Fibroblast of lung (primary cell): ENCODE results near the gene GNB4. TPM values are rescaled to one million over a fixed set of nuclear protein-coding genes. Genes with fewer than 3 reads are reported as not detected.

Source experiments
- DNase-seq, 2 donors: peaks; one replicate each; pipeline versions ENCODE4 v3.0.0 to v3.0.0-alpha.2; 2010; ENCODE audit warnings: low read depth in 2 of 2
- H2AFZ ChIP-seq: 2 replicates; pipeline ENCODE4 v1.5.1; 2012; ENCODE audit warnings: low read length, control low read depth, inconsistent platforms
- H3K27ac ChIP-seq: 2 replicates; pipeline ENCODE4 v1.5.1; 2011; ENCODE audit warnings: low read length, control low read depth; ENCODE audit not compliant: insufficient read depth
- H3K27me3 ChIP-seq: 2 replicates; pipeline ENCODE4 v1.5.1; 2011; ENCODE audit warnings: mild to moderate bottlenecking, low read length; ENCODE audit not compliant: control insufficient read depth, insufficient read depth
- H3K36me3 ChIP-seq: 2 replicates; pipeline ENCODE4 v1.5.1; 2011; ENCODE audit warnings: low read length; ENCODE audit not compliant: control insufficient read depth, insufficient read depth
- H3K4me1 ChIP-seq: 2 replicates; pipeline ENCODE4 v1.5.1; 2011; ENCODE audit warnings: low read length; ENCODE audit not compliant: control insufficient read depth, insufficient read depth; ENCODE audit errors: extremely low read depth
- H3K4me2 ChIP-seq: 2 replicates; pipeline ENCODE4 v1.5.1; 2011; ENCODE audit warnings: low read length, control low read depth; ENCODE audit not compliant: insufficient read depth; ENCODE audit errors: extremely low read depth
- H3K4me3 ChIP-seq, 4 experiments: fragments of 200-600 bp in 1 of 4; sonication (generic) in 1 of 4; replicated peaks in 1 of 4; 2 replicates each; pipeline ENCODE4 v1.5.1; 2011 to 2016; ENCODE audit warnings: low read length in 4 of 4, low read depth in 3 of 4, mild to moderate bottlenecking in 3 of 4, control low read depth in 2 of 4, inconsistent platforms in 1 of 4, mixed read lengths in 1 of 4; ENCODE audit not compliant: insufficient read depth in 1 of 4; ENCODE audit errors: control extremely low read depth in 1 of 4
- H3K79me2 ChIP-seq: 2 replicates; pipeline ENCODE4 v1.5.1; 2012; ENCODE audit warnings: mild to moderate bottlenecking, low read length, inconsistent platforms; ENCODE audit not compliant: control insufficient read depth, insufficient read depth
- H3K9ac ChIP-seq: 2 replicates; pipeline ENCODE4 v1.5.1; 2011; ENCODE audit warnings: mild to moderate bottlenecking, low read length, control low read depth; ENCODE audit not compliant: insufficient read depth
- H3K9me3 ChIP-seq: 2 replicates; pipeline ENCODE4 v1.5.1; 2012; ENCODE audit warnings: low read depth, low read length; ENCODE audit not compliant: control insufficient read depth, insufficient read depth
- H4K20me1 ChIP-seq: 2 replicates; pipeline ENCODE4 v1.5.1; 2011; ENCODE audit warnings: low read length; ENCODE audit not compliant: control insufficient read depth, insufficient read depth; ENCODE audit errors: extremely low read depth
- CTCF ChIP-seq, 2 donors: IDR thresholded peaks in 1 of 2; conservative IDR thresholded peaks in 1 of 2; 1 replicate in 1 of 2; 2 replicates in 1 of 2; pipeline ENCODE4 v1.5.1; 2011 to 2012; ENCODE audit warnings: low read length in 2 of 2, control low read depth in 1 of 2, inconsistent platforms in 1 of 2, low read depth in 1 of 2, mild to moderate bottlenecking in 1 of 2
- EZH2 ChIP-seq: IDR thresholded peaks from 2 replicates; pipeline ENCODE4 v1.5.1; 2012; ENCODE audit warnings: low read length, control low read depth, mild to moderate bottlenecking; ENCODE audit errors: missing control alignments
- polyA plus RNA-seq, 2 donors: library from polyadenylated mRNA; depleted of rRNA in 1 of 2; stranded (reverse) in 1 of 2; unstranded in 1 of 2; fragments of >200 nt; gene quantifications; 2 replicates each; pipeline ENCODE4 v1.2.1, GENCODE V29; 2011 to 2012; ENCODE audit warnings: missing spikeins in 1 of 2
- total RNA-seq: library from RNA; depleted of rRNA; stranded (reverse); fragments of >200 nt; gene quantifications from 2 replicates; pipeline ENCODE4 v1.2.1, GENCODE V29; 2014

GNB4 gene
- total and polyA plus RNA-seq, 2 donors (not counting 1 experiment from before 2014, with no cell fraction given), result 55.7 to 83.1 TPM

DNA sequence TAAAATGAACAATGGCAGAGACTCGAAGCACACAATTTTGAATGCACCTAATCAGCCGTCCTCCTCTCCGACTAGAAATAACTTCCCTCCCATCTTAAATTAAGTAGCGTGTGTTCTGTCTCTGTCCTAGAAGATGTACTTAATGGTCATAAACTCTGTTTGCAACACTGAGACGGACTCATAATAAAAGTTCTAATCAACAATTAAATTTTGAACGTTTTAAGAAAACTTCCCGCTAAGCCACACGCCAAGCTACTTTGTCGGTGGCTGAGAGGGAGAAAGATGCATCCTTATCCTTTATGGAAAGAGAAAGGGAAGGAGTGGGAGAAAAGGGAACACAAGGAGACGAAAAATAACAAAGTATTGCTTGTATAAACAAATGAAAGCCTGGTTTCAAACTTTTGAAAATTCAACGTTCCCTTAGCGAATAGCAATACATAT lies 989 bp downstream of the GNB4 start:
- Histone ChIP-seq H3K27me3 (no peaks in the 10 kb centered on the region), H3K79me2 (peaks cover 56% of the 10 kb centered on the region), H3K9me3 (no peaks in the 10 kb centered on the region), H3K9ac (peak overlapping the region; percentile 76), H2AFZ (peak overlapping the region; percentile 6), H3K4me2 (peak overlapping the region; percentile 92), H4K20me1 (no peaks in the 10 kb centered on the region), H3K4me3 (peak overlapping the region; percentile 68 to 96 (median 84)), H3K27ac (peak overlapping the region; percentile 88), H3K4me1 (peaks cover 2% of the 10 kb centered on the region), H3K36me3 (no peaks in the 10 kb centered on the region)
- peak; percentile 22 to 47 for DNase-seq
- TF ChIP-seq CTCF (conservative IDR thresholded peaks at IDR 0.05 in 1 of 2, IDR thresholded peaks at IDR 0.05 in 1 of 2; ENCODE audit: low read depth in 1 of 2, low read length in 2 of 2), result no peak
- no peak for TF ChIP-seq EZH2

- H4K20me1 ChIP-seq, result no peaks in the 10 kb centered on the region
- peak overlapping the region; percentile 88 for H3K27ac ChIP-seq
- H3K4me2 ChIP-seq, result peak overlapping the region; percentile 92
- H3K79me2 ChIP-seq, result peaks cover 62% of the 10 kb centered on the region
- no peaks in the 10 kb centered on the region for H3K27me3 ChIP-seq
- H3K4me3 ChIP-seq, result peak overlapping the region; percentile 68 to 96 (median 84)
- TF ChIP-seq EZH2, result no peak
- TF ChIP-seq CTCF (conservative IDR thresholded peaks at IDR 0.05 in 1 of 2, IDR thresholded peaks at IDR 0.05 in 1 of 2; ENCODE audit: low read depth in 1 of 2, low read length in 2 of 2), result no peak
- no peaks in the 10 kb centered on the region for H3K36me3 ChIP-seq
- peaks cover 2% of the 10 kb centered on the region for H3K4me1 ChIP-seq
- no peaks in the 10 kb centered on the region for H3K9me3 ChIP-seq
- peak; percentile 33 to 55 for DNase-seq
- H2AFZ ChIP-seq, result no peak overlapping the region
- peak overlapping the region; percentile 76 for H3K9ac ChIP-seq
These were observed 1.6 kb downstream of the GNB4 start for GRCh38 chr3:179449636-179450035.

GRCh38 chr3:179447251-179447650 lies 4.0 kb downstream of the GNB4 start:
- Histone ChIP-seq H4K20me1 (peaks cover 1% of the 10 kb centered on the region), H3K4me3 (no peak overlapping the region), H3K9ac (no peak overlapping the region), H3K27ac (no peak overlapping the region), H2AFZ (no peak overlapping the region), H3K4me1 (no peaks in the 10 kb centered on the region), H3K79me2 (peaks cover 84% of the 10 kb centered on the region), H3K36me3 (peaks cover 2% of the 10 kb centered on the region), H3K9me3 (no peaks in the 10 kb centered on the region), H3K27me3 (no peaks in the 10 kb centered on the region), H3K4me2 (no peak overlapping the region)
- TF ChIP-seq EZH2 (no peak), CTCF (conservative IDR thresholded peaks at IDR 0.05 in 1 of 2, IDR thresholded peaks at IDR 0.05 in 1 of 2; ENCODE audit: low read depth in 1 of 2, low read length in 2 of 2) (no peak)
- no peak for DNase-seq
